Endothelial cell of umbilical vein (primary cell): Measurements from ENCODE around the gene UBE3B. TPM values are rescaled to one million over a fixed set of nuclear protein-coding genes. Genes with fewer than 3 reads are reported as not detected.

Source experiments
- BruUV-seq: library from RNA; stranded (reverse); fragments of 400-500 nt; replicated peaks from 2 replicates; lab custom pipeline; 2021; lab: Mats Ljungman, UMichigan
- CTCF ChIA-PET: fragments of 300-600, 350-600 bp; sonication (Branson Sonifier 250); formaldehyde crosslinking; loops from one replicate; lab custom pipeline; 2021; ENCODE audit warnings: antibody characterized with exemption, inconsistent platforms; lab: Charles Lee
- POLR2A ChIA-PET: fragments of 300-600, 350-600 bp; sonication (Branson Sonifier 250); formaldehyde crosslinking; loops from one replicate; lab custom pipeline; 2021; ENCODE audit warnings: antibody characterized with exemption, inconsistent platforms; lab: Charles Lee
- DNase-seq: peaks from one replicate; pipeline ENCODE4 v3.0.0-alpha.2; 2011; ENCODE audit warnings: low read depth, low spot score
- FAIRE-seq: peaks from 2 replicates; lab custom pipeline; 2011; peaks lifted over from hg19 to GRCh38; lab: Jason Lieb, UNC
- H2AFZ ChIP-seq: 2 replicates; pipeline ENCODE4 v1.6.0; 2012; ENCODE audit warnings: low read depth, low read length, control low read depth, inconsistent platforms
- H3K27ac ChIP-seq: 2 replicates; pipeline ENCODE4 v1.5.1; 2011; ENCODE audit warnings: low read depth, mild to moderate bottlenecking, control low read depth, low read length, moderate library complexity; ENCODE audit not compliant: insufficient read depth
- H3K27me3 ChIP-seq, 2 experiments: 2 replicates each; pipeline versions ENCODE4 v1.6.0 to v1.6.1; 2011; ENCODE audit warnings: low read length in 2 of 2, mixed read lengths in 1 of 2; ENCODE audit not compliant: control insufficient read depth in 2 of 2, insufficient read depth in 2 of 2
- H3K36me3 ChIP-seq, 2 experiments: 2 replicates in 1 of 2; 3 replicates in 1 of 2; pipeline ENCODE4 v1.5.1; 2011; ENCODE audit warnings: low read length in 2 of 2, mild to moderate bottlenecking in 1 of 2, moderate library complexity in 1 of 2; ENCODE audit not compliant: control insufficient read depth in 2 of 2, insufficient read depth in 2 of 2; ENCODE audit errors: extremely low read depth in 1 of 2
- H3K4me1 ChIP-seq: 3 replicates; pipeline ENCODE4 v1.5.1; 2011; ENCODE audit warnings: mild to moderate bottlenecking, low read length; ENCODE audit not compliant: control insufficient read depth, insufficient read depth; ENCODE audit errors: extremely low read depth
- H3K4me2 ChIP-seq: 2 replicates; pipeline ENCODE4 v1.6.1; 2011; ENCODE audit warnings: low read length, control low read depth, mixed read lengths; ENCODE audit not compliant: insufficient read depth
- H3K4me3 ChIP-seq, 3 experiments: fragments of 200-600 bp in 1 of 3; sonication (generic), shearing (Covaris generic) in 1 of 3; replicated peaks in 1 of 3; 2 replicates each; pipeline ENCODE4 v1.5.1; 2011 to 2016; ENCODE audit warnings: control low read depth in 3 of 3, low read length in 3 of 3, mild to moderate bottlenecking in 2 of 3, inconsistent platforms in 1 of 3, low read depth in 1 of 3, moderate library complexity in 1 of 3; ENCODE audit not compliant: insufficient read depth in 1 of 3
- H3K79me2 ChIP-seq: 2 replicates; pipeline ENCODE4 v1.6.0; 2012; ENCODE audit warnings: low read length, inconsistent platforms; ENCODE audit not compliant: control insufficient read depth, insufficient read depth
- H3K9ac ChIP-seq: replicated peaks from 2 replicates; pipeline ENCODE3; 2011; ENCODE audit warnings: low read length, control low read depth; ENCODE audit not compliant: insufficient read depth; ENCODE audit errors: extremely low read depth
- H3K9me1 ChIP-seq: replicated peaks from 3 replicates; pipeline ENCODE4 v1.6.0; 2011; ENCODE audit warnings: mild to moderate bottlenecking, low read length; ENCODE audit not compliant: control insufficient read depth, insufficient read depth; ENCODE audit errors: extremely low read depth
- H3K9me3 ChIP-seq: replicated peaks from 2 replicates; pipeline ENCODE4 v1.5.1; 2012; ENCODE audit warnings: low read length, inconsistent platforms; ENCODE audit not compliant: control insufficient read depth, insufficient read depth
- H4K20me1 ChIP-seq: replicated peaks from 2 replicates; pipeline ENCODE3; 2011; ENCODE audit warnings: mild to moderate bottlenecking, low read length; ENCODE audit not compliant: control insufficient read depth, insufficient read depth; ENCODE audit errors: extremely low read depth
- CTCF ChIP-seq, 2 donors: IDR thresholded peaks; 1 replicate in 1 of 2; 2 replicates in 1 of 2; pipeline ENCODE4 v1.5.1; 2011; ENCODE audit warnings: low read length in 2 of 2, mild to moderate bottlenecking in 2 of 2, moderate library complexity in 2 of 2, control low read depth in 1 of 2, inconsistent platforms in 1 of 2, low read depth in 1 of 2; ENCODE audit not compliant: insufficient read depth in 1 of 2; ENCODE audit errors: extremely low read depth in 1 of 2
- FOS ChIP-seq: IDR thresholded peaks from 2 replicates; pipeline ENCODE4 v1.6.1; 2011; ENCODE audit warnings: mild to moderate bottlenecking, low read length, moderate library complexity, borderline replicate concordance; ENCODE audit not compliant: insufficient read depth
- POLR2A ChIP-seq: IDR thresholded peaks from 2 replicates; pipeline ENCODE4 v1.6.1; 2012; ENCODE audit warnings: low read depth, mild to moderate bottlenecking, control low read depth, low read length
- dilution Hi-C: fragments of 300-500 bp; cut with MboI; formaldehyde crosslinking; loops from one replicate; pipeline ENCODE4 v1.15.0; 2019; ENCODE audit warnings: low sequenced_read_pairs; ENCODE audit not compliant: extremely low pct_ligation_motif_present
- intact Hi-C: fragments of 100-400 bp; cut with micrococcal nuclease; formaldehyde crosslinking; loops from one replicate; pipeline ENCODE4 v1.10.0; 2022
- polyA plus RNA-seq, 4 experiments: library from polyadenylated mRNA; depleted of rRNA in 3 of 4; stranded (reverse) in 3 of 4; unstranded in 1 of 4; fragments of >200 nt; gene quantifications; 2 replicates each; pipeline versions ENCODE4 v1.2.1 to v1.2.3, GENCODE V29; 2011 to 2012; ENCODE audit warnings: missing spikeins in 1 of 4
- total RNA-seq: library from RNA; stranded (reverse); gene quantifications from 2 replicates; pipeline ENCODE4 v1.2.3, GENCODE V29; 2021

UBE3B gene
- total and polyA plus RNA-seq, 2 donors (not counting 3 experiments of a cell fraction or from before 2014, with no cell fraction given) = 24.9 to 40.8 TPM

- FAIRE-seq = no peak
- intact Hi-C loops = no loop called here
- POLR2A ChIA-PET = interaction anchor here (0.6 kb wide), 1 partner anchor 388 kb away, joined by 3 read pairs; no protein-coding TSS in a partner anchor
Observed at GRCh38 chr12:109483346-109483745, 5.9 kb downstream of the UBE3B start.

More at GRCh38 chr12:109483346-109483745, 5.9 kb downstream of the UBE3B start:
- dilution Hi-C loops = no loop called here
- Histone ChIP-seq H3K9ac (no peak overlapping the region), H3K27ac (no peak overlapping the region), H3K4me3 (no peak overlapping the region), H3K4me2 (no peak overlapping the region), H3K79me2 (peaks cover 11% of the 10 kb centered on the region), H3K4me1 (peaks cover 4% of the 10 kb centered on the region), H3K9me3 (no peaks in the 10 kb centered on the region), H2AFZ (no peak overlapping the region), H3K36me3 (peaks cover 12 to 29% of the 10 kb centered on the region in 2 experiments), H4K20me1 (no peaks in the 10 kb centered on the region), H3K9me1 (no peaks in the 10 kb centered on the region), H3K27me3 (no peaks in the 10 kb centered on the region)
- no peak for DNase-seq
- BruUV-seq = no TSS peak
- CTCF ChIA-PET = interaction anchor here (1.2 to 1.8 kb wide), 3 partner anchors 50 to 55 kb away, joined by 3 to 6 read pairs (median 5); no protein-coding TSS in a partner anchor
- TF ChIP-seq FOS (no peak), CTCF (IDR thresholded peaks at IDR 0.05; ENCODE audit: extremely low read depth in 1 of 2, insufficient read depth in 1 of 2, low read depth in 1 of 2, low read length in 2 of 2) (no peak), POLR2A (no peak)
